Astrocyte of the cerebellum (primary cell): Measurements from ENCODE around the gene SLC25A24.

Experiments
- DNase-seq: peaks from one replicate; pipeline ENCODE4 v3.0.0-alpha.2; 2011; ENCODE audit warnings: low read depth
- H3K4me3 ChIP-seq: 2 replicates; pipeline ENCODE4 v1.5.1; 2011; ENCODE audit warnings: mild to moderate bottlenecking, low read depth, low read length, moderate library complexity
- CTCF ChIP-seq: IDR thresholded peaks from 2 replicates; pipeline ENCODE4 v1.5.1; 2012; ENCODE audit warnings: low read length, low read depth, moderate library complexity, mild to moderate bottlenecking; ENCODE audit errors: missing control alignments
- in situ Hi-C: cut with HindIII; loops from 2 replicates; pipeline ENCODE4 v1.10.0; 2017; ENCODE audit warnings: low sequenced_read_pairs

SLC25A24 gene

GRCh38 chr1:108107658-108108057 is 92.5 kb downstream of the SLC25A24 start:
- in situ Hi-C loops: no loop called here
- TF ChIP-seq CTCF: no peak
- no peak overlapping the region for H3K4me3 ChIP-seq
- DNase-seq: no peak

- no peak overlapping the region for H3K4me3 ChIP-seq
- in situ Hi-C loops: no loop called here
- no peak for TF ChIP-seq CTCF
- no peak for DNase-seq
Measured at GRCh38 chr1:108106775-108107174, 93.4 kb downstream of the SLC25A24 start.

- TF ChIP-seq CTCF: no peak
- H3K4me3 ChIP-seq: no peak overlapping the region
- in situ Hi-C loops: no loop called here
- DNase-seq: no peak
Measured at GRCh38 chr1:108100148-108100547, 100.0 kb downstream of the SLC25A24 start.

- no peak for TF ChIP-seq CTCF
- no peak for DNase-seq
- H3K4me3 ChIP-seq: no peak overlapping the region
- in situ Hi-C loops: no loop called here
Measured at GRCh38 chr1:108097018-108097417, 103.1 kb downstream of the SLC25A24 start.

- in situ Hi-C loops: no loop called here
- DNase-seq: no peak
- no peak overlapping the region for H3K4me3 ChIP-seq
- no peak for TF ChIP-seq CTCF
Measured at GRCh38 chr1:108096089-108096488, 104.1 kb downstream of the SLC25A24 start.

GRCh38 chr1:108089477-108089876 is 110.7 kb downstream of the SLC25A24 start:
- in situ Hi-C loops: no loop called here
- no peak overlapping the region for H3K4me3 ChIP-seq
- no peak for DNase-seq
- TF ChIP-seq CTCF: no peak

- no peak for DNase-seq
- H3K4me3 ChIP-seq: no peak overlapping the region
- no peak for TF ChIP-seq CTCF
- in situ Hi-C loops: no loop called here
Measured at GRCh38 chr1:108085628-108086027, 114.5 kb downstream of the SLC25A24 start.
